ENCODE measurements around the gene E2F4.

The E2F4 gene

DNA sequence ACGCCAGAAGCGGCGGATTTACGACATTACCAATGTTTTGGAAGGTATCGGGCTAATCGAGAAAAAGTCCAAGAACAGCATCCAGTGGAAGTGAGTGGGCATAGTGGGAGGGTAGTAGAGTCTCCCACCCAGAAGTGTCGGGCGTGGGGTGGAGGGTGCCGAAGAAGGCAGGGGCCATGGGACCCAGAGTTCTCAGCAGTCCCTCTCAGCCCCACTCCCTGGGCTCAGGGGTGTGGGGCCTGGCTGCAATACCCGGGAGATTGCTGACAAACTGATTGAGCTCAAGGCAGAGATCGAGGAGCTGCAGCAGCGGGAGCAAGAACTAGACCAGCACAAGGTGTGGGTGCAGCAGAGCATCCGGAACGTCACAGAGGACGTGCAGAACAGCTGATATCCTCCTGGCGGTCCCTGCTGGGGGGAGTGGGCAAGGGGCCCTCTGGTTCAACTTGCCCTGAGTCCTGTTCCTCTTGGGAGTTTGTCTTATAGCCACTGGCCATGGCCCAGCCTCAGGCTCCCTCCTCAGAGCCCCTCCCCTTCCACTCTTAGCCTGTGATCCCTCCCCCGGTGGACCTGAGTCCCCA, 916 bp downstream of the E2F4 start:
- no peak for DNase-seq

DNA sequence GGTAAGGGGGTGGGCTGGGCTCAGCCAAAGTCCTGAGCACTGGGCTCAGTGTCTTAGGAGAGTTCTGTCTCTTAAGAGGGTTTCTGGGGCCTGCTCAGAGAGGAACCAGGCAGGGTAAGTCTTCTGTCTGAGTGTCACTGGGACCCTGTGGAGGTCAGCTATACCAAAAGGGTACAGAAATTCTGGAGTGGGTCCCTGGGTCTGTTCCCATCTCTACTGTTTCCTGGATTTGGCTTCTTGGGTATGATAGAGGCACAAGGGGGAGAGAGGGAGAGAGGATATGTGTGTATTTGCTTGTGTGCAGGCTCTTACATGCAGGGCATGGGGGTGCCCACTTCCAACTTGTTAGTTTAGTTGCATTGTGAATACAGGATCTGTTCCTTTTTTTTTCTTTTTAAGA, 1.6 kb downstream of the E2F4 start:
- DNase-seq, result no peak

DNA sequence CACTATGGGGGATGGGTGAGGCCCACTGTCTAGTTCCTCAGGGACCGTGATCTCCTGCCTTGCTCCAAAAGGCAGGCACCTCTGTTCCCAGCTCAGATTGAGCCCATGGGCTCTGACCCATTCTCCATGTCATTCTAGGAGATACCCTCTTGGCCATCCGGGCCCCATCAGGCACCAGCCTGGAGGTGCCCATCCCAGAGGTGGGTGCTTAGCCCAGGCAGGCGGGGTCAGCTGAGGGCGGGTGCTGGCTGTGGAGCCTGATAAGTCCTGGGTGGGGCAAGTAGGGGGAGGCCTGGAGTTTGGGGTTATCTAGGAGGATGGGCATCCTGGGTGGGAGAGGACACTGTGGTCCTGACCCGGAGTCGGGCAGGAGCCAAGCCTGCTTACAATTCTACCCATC, 2.3 kb downstream of the E2F4 start:
- no peak for DNase-seq

DNA sequence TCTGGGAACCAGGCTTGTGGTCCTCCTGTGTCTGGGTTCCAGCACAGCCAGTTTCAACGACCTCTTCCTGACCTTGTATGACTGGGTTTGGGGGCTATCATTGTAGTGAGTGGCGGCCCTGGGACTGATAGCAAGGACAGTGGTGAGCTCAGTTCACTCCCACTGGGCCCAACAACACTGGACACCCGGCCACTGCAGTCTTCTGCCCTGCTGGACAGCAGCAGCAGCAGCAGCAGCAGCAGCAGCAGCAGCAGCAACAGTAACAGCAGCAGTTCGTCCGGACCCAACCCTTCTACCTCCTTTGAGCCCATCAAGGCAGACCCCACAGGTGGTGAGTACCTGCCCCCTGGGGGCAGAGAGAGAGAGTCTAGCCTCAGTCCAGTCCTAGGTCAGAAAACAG, 3.7 kb downstream of the E2F4 start:
- DNase-seq, result no peak

DNA sequence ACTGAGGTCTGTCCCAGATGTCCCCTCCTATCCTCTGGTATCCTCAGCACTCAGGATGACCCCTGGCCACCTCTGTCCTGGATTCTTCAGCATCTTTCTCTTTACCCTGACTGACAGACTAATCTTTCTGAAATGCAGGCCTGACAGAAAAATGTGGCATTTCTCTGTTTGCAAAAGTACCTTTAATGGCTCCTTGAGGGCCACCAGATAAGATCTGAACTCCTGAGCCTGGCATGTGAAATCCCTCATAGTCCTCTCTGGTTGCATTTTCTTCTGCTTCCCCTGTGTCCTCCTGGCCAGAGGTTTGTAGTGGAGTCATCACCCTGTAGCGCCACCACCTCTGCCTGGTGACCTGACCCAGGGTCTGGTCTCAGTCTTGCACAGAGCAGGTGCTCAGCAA, 4.9 kb downstream of the E2F4 start:
- DNase-seq, result no peak

DNA sequence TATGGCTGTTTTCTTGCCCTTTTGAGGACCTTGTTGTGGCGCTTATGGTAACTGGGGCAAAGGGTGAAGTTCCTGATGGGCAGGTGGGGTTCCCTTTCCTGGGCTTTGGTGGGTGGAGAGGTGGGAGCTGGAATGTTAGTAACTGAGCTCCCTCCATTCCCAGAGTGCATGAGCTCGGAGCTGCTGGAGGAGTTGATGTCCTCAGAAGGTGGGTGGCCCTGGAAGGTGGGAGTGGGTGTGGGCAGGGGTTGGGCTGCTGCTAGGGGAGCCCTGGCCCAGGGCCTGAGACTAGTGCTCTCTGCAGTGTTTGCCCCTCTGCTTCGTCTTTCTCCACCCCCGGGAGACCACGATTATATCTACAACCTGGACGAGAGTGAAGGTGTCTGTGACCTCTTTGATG, 5.7 kb downstream of the E2F4 start:
- no peak for DNase-seq

DNA sequence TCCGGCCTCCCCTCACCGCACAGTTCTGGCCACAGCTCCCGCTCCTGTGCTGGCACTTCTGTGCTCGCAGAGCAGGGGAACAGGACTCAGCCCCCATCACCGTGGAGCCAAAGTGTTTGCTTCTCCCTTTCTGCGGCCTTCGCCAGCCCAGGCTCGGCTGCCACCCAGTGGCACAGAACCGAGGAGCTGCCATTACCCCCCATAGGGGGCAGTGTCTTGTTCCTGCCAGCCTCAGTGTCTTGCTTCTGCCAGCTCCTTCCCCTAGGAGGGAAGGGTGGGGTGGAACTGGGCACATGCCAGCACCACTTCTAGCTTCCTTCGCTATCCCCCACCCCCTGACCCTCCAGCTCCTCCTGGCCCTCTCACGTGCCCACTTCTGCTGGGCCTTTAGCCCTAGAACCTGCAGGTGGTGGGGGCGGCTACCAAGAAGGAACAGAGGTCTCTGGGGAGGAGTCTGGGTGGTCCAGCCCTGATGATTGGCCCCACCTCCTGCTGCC, 6.3 kb downstream of the E2F4 start:
- peak; percentile 40 for DNase-seq

DNA sequence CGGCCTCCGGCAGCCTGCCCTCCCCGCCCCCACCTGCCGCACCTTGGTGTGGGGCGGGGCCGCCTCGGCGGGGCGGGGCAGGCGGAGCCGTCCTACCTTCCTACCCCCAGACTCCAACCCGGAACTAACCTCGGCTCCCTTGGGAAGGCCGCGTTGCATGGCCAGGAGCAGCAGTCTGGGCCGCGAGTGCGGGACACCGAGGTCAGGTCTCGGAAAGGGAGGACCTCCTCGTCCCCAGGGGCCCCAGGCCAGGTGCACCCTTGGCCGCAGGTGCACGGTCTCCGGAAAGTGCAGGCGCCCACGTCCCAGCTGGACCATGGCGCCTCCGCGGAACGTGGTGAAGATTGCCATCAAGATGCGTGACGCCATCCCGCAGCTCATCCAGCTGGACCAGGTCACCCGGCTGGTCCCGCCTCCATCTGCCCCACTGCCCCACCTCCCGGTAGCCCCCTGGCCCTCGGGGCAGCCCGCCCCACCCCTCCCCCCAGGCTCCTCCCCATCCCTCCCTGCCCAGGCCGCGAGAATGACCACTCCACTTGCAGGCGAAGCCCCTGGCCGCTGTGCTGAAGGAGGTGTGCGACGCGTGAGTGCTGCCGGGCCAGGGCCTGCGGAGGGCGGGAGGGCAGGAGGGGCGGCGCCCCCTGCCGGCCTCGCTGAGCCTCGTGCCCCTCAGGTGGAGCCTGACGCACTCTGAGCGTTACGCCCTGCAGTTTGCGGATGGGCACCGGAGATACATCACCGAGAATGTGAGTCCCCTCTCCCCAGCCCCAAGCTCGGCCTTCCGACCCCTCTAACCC, 7.3 kb downstream of the E2F4 start, which contains the start of gene ELMO3:
Gene ELMO3, plus strand, starts transcription at position 121 of the 797 bp plus-strand sequence. Its CDS starts 196 bp downstream, at position 317.
- no peak for DNase-seq

DNA sequence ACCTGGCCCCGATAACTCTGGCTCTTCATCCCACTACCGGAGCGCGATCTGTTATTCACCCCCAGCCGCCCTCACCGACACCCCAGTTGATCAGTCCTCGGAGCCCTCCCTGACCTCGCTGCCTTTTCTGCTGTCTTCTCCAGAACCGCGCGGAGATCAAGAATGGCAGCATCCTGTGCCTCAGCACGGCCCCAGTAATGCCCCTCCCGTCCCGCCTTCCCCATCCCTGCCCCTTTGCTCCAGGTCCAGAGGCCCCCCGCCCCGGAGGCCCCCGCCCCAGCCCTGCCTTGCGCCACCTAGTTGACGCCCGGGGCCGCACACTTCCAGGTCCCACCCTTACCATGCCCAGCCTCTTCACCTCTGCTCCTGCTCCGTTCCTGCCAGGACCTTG, 7.8 kb downstream of the E2F4 start:
- no peak for DNase-seq

DNA sequence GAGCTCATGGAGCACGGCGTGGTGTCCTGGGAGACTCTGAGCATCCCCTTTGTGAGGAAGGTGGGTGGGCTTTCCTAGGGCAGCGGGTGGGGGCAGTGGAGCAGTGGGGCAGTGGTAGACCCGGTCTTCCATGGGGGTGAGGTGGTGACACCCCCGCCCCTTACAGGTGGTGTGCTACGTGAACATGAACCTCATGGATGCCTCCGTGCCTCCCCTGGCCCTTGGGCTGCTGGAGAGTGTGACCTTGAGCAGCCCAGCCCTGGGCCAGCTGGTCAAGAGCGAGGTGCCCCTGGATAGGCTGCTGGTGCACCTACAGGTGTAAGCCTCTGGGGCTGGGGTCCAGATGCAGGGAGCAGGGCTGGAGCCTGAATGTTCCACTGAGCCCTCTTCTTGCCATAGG, 8.5 kb downstream of the E2F4 start:
- no peak for DNase-seq

DNA sequence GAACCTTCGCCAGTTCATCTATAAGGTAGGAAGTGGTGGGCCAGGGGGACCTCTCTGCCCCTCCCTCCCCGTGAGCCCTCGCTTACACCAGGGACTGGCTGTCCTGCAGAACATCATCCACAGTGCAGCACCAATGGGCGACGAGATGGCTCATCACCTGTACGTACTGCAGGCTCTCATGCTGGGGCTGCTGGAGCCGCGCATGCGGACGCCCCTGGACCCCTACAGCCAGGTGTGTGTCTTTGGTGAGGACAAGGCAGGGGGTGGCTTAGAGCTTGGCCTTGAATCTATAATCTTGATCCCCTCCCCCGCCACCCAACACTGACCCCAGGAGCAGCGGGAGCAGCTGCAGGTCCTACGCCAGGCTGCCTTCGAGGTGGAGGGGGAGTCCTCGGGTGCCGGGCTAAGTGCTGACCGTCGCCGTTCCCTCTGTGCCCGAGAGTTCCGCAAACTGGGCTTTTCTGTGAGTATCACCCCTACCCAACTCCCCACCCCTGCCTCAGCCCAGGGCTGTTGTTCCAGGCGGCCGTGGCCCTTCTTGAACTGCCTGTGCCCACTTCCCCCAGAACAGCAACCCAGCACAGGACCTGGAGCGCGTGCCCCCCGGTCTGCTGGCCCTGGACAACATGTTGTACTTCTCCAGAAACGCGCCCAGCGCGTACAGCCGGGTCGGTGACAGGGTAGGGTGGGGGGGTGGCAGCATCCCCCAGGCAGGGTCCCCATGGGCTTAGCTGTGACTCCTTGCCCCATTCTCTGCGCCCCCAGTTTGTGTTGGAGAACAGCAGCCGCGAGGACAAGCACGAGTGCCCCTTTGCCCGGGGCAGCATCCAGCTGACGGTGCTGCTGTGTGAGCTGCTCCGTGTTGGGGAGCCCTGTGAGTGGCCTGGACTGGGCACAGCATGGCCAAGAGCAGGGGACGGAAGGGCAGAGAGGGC, 9.7 kb downstream of the E2F4 start:
- DNase-seq, result no peak

DNA sequence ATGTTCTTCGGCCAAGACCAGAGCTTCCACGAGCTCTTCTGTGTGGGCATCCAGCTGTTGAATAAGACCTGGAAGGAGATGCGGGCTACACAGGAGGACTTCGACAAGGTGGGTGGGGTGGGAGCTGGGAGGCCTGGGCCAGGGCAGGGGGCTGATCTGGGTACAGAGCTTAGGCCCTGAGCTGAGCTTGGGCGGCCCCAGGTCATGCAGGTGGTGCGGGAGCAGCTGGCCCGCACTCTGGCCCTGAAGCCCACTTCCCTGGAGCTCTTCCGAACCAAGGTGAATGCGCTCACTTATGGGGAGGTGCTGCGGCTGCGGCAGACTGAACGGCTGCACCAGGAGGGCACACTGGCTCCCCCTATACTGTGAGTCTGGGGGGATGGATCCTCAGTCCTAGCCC, 10.5 kb downstream of the E2F4 start:
- no peak for DNase-seq

DNA sequence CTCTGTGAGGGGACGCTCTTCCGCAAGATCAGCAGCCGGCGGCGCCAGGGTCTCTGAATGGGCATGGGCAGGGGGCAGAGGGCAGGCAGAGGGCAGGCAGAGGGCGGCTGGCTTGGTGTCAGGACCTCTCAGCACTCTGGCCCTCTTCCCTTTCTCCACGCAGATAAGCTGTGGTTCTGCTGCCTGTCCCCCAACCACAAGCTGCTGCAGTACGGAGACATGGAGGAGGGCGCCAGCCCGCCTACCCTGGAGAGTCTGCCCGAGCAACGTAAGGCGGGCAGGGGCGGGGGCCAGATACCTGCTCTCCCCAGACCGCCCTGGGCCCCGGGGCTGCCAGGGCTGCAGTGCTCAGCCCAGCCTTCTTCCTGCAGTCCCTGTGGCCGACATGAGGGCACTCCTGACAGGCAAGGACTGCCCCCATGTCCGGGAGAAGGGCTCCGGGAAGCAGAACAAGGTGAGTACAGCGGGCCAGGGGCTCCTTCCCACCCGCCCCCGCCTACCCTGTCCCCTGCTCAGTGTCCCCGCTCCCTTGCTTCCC, 11.1 kb downstream of the E2F4 start:
- no peak for DNase-seq

DNA sequence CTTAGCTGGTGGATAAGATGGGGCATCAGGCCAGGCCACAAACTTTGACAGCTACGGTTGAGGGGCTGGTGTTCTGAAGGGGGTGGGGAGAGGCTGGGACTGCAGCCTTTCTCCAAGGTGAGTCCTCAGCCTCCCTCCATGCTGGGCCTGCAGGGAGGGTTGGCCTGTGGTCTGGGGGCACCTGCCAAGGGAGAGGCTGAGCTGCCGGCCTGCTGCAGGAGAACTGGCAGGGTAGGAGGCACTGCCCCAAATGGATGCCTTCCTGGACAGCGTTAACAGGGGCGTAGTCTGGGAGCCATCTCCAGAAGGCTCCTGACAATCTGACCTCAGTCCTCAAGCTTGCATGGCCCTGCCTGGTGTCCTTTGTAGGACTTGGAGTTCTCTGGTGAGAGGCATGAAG, 12.1 kb downstream of the E2F4 start:
- no peak for DNase-seq

DNA sequence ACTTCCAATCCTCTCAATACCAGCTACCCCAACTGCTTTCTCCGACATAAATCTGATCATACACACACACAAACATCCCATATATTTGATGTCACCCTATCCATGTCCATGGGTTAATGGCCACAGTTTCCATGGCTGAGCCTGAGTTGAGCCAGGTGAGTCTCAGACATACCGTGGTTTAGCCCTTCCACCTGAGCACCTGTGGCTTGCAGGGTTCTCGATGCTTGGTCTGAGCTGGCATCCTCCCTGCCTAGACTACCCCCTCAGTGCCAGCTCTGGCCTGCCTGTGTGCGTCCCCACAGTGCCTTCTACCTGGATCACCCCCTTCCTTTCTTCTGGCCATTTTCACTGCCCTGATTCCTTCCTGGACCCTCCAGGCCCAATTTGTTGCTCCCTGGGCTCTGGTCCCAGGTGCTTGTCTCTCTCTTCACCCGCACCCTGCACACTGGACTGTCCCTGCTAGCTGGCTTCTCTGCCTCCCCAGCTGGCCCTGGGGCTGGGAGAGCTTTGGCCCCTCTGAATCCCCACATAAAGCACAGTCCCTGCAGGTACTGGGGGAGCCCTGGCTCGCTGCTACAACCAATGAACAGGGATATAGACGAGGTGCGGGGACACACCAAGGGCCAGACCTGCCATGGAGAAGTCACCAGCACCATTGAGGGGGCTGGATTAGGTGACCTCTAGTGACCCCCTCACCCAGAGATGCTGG, 14.3 kb downstream of the E2F4 start:
- no peak for DNase-seq

DNA sequence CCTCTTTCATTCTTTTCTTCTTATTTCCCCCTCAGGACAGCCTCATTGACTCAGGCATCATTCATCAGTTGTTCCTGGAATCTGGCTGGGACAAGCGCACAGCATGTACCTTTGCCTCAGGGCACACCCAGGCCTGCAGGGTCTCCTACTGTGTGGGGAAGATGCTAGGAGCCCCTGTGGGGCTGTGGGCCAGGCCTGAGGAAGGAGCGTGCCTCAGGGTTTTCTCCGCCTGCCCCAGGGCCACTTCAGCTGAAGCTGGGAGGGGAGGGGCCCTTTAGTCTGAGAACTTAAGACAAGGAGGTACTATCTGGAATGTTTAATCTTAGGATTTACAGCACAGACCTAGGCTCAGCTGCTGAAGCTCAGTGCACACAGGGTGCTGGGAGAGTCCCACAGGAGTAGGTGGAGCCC, 14.9 kb downstream of the E2F4 start:
- DNase-seq, result no peak

DNA sequence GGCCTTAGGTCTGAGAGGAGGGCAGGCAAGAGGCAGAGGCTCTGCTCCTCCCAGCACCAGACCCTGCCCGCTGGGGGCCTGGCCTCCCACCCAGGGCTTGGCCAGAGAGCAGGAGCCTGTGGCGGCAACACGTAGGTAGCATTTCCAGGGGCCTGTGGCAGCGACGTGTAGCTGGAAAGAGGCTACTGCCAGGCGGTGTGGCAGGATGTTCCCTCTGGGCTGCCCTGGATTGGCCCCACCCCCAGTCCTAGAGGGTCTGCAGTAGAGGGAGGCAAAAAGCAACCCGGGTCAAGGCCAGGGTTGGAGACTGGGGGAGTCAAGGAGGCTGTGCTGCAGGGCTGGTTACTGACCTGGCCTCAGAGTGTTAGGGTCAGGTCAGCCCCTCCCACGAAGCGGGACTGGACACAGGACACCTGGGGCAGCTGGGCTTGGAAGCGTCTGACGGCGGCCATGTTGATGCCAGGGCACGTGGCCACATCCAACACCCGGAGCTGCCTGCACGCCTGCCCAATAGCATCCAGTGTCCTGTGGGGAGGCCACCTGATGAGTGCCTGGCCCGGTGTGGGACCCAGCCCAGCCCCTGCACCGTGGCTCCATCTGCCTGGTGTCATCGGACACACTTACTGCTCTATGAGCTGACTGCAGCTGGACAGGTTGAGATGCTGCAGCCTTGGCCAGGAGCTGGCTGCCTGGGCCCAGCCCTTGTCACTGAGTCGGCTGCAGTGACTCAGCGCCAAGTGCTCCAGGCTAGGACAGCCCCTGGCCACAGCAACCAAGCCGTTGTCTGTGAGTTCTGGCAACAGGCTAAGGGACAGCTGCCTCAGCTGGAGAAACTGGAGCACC, 15.5 kb downstream of the E2F4 start:
- DNase-seq, result no peak

DNA sequence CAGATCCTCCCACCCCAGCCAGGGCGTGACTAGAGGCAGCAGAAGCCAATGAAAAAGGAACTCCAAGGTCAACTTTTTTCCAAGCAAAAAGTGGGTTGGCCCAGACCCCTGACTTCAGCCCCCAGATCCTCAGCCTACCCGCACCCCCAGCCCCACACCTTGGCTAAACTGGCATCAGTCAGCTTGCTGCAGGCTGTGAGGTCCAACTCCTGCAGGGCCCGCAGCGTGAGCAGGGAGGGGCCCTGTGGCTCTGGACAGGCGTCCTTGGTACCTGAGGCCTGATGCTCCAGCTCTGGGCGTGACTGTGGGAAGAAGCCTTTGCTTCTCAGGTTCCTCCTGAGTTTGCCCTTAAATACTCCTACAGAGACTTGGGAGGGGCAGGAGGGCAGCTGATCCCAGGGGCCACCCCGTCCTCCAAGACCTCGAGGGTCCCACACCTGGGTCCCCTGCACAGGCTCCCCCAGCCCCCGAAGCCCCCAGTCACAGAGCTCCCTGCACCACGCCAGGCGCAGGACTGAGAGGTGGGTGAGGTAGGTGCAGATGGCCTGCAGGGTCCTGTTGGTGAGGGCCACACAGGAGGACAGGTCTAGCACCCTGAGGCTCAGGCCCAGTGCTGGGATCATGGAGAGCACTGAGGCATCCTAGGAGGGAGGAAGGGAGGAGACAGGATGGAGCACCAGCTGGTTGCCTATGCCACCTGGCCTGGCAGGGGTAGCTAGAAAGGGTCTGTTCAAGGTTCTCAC, 16.4 kb downstream of the E2F4 start:
- no peak for DNase-seq

DNA sequence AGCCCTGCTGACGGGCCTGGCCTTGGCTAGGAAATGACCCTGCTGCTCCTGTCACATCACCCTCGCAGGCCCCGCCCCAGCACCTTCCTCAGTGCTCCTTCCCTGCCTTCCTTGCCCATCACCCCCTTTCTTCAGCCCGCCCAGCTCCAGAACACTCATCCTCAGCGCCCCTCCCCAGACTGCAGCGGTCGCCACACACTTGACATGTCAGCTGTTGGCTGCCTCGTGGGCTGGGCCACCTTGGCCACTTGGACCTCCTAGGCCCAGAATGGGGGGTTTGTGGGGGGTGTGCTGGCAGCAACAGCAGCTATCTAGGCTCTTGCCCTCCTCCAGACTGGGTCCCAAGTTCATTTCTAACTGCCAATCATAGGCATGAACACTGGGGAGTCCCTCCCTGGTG, 17.6 kb downstream of the E2F4 start:
- no peak for DNase-seq

DNA sequence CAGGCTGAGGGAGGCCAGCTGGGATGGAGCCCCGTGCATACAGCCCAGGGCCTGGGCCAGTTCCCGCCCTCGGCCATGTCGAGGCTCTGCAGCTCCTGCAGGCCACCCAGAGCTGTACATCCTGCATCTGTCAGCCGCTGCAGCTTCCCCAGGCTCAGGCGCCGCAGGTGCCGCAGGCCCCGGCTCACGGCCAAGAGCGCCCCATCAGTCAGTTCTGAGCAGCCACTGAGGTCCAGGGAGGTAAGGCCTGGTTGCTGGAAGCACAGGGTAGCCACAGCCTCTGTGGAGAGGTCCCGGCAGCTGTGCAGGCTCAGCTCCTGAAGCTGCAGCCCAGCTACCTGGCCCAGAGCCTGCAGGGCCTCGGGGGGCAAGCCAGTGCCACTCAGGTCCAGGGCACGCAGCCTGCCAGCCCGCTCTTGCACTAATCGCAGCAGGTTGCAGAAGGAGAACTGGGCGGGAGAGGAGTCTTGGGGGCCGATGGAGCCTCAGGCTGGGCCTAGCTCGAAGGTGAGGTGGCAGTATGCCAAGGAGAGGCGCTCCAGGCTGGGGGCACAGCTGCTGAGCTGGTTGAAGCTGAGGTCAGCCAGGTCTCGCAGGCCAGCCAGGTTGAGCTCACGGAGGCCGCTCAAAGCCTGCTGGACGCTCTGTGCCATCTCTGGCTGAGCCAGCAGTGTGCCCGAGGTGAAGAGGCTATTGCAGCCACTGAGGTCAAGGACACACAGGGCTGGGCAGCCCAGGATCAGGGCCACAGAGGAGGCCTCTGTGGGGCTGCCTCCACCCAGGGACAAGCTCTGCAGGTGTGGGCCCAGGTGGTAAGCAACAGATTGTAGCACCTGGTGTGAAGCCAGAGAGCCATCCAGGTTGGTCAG, 18.3 kb downstream of the E2F4 start:
- DNase-seq, result no peak
